Measurements from ENCODE around the gene ZNF777. TPM values are rescaled to one million over a fixed set of nuclear protein-coding genes. Genes with fewer than 3 reads are reported as not detected.

ZNF777 gene
- total and polyA plus RNA-seq, 2 of the 4 experiments (the other 2 are of a cell fraction), result 3.2 to 6.5 TPM

DNA sequence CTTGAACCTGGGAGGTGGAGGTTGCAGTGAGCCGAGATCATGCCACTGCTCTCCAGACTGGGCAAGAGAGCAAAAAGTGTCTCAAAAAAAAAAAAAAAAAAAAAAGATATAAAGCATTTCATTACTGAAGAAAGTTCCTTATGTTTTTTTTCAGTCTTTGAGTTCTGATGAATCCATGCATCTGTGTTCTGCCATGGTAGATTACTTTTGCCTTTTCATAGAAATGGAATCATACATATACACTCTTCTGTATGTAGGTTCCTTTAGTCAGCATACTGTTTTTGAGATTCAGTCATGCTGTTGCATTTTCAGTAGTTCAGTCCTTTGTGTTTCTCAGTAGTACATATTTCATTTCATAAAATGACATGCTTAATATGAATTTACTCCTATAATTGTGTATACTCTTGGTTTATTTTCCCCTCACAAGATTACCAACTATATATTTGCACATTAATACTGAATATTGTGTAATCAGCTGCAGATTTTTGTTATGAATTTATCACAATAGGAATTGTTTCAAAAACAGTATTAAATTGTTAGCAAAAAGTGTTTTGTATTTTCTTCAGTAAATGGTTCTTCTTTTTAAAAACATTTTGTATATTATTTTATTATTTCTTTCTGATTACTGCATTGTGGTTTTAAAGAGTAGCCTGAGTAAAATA lies 2.8 kb upstream of the ZNF777 start:
- H3K9me3 ChIP-seq (ENCODE audit: control insufficient read depth, insufficient read depth, low read length), result no peaks in the 10 kb centered on the region
- in situ Hi-C loops (cut with MboI; ENCODE audit: low sequenced_read_pairs), result no loop called here
- H3K27ac ChIP-seq (ENCODE audit: insufficient read depth, low read length), result no peak overlapping the region
- POLR2A ChIA-PET (ENCODE audit: unreplicated experiment), result no interaction called here
- no peak overlapping the region for H2AFZ ChIP-seq (replicated peaks; ENCODE audit: low read length, poor library complexity)
- 0 out of 2 replicates have a peak, but pooled peaks cover 3% of the 10 kb centered on the region for H3K4me1 ChIP-seq (ENCODE audit: control insufficient read depth, insufficient read depth, low read length)
- no peak overlapping the region for H4K91ac ChIP-seq (ENCODE audit: insufficient read depth, low read depth, low read length)
- no TSS peak for BruUV-seq (replicated peaks)
- no peak overlapping the region for H2AK5ac ChIP-seq (ENCODE audit: low read depth, low read length)
- no peak for DNase-seq
- H3K4me2 ChIP-seq (ENCODE audit: low read depth, low read length), result no peak overlapping the region
- H2AK9ac ChIP-seq (replicated peaks; ENCODE audit: low read depth, low read length, poor library complexity), result no peak overlapping the region
- H4K8ac ChIP-seq (ENCODE audit: low read depth in 2 of 2, low read length in 2 of 2), result no peak overlapping the region
- no peak overlapping the region for H3K14ac ChIP-seq (replicated peaks; ENCODE audit: low read depth, low read length)
- no CpG with 5 or more reads among the region's 1 CpG for WGBS, 2 experiments (ENCODE audit: extremely low coverage in 2 of 2, insufficient read length in 1 of 2)
- no peak overlapping the region for H2BK20ac ChIP-seq (ENCODE audit: low read depth, low read length)
- H3K4me3 ChIP-seq (ENCODE audit: insufficient read depth, low read depth, low read length), result no peak overlapping the region
- H3K18ac ChIP-seq (ENCODE audit: low read depth, low read length), result no peak overlapping the region
- H2BK120ac ChIP-seq (ENCODE audit: low read depth, low read length), result no peak overlapping the region
- peaks cover 8 to 11% of the 10 kb centered on the region in 2 experiments for H3K79me1 ChIP-seq (ENCODE audit: low read depth in 1 of 2, low read length in 2 of 2)
- H4K5ac ChIP-seq (ENCODE audit: low read depth, low read length), result no peak overlapping the region
- no peak overlapping the region for H3K56ac ChIP-seq (ENCODE audit: extremely low read depth, insufficient read depth, low read length)
- no peaks in the 10 kb centered on the region for H3K27me3 ChIP-seq (ENCODE audit: control insufficient read depth, insufficient read depth, low read length)
- dilution Hi-C loops (cut with HindIII; ENCODE audit: low sequenced_read_pairs, unreplicated experiment), result no loop called here
- H4K20me1 ChIP-seq (ENCODE audit: insufficient read depth, low read length), result peaks cover 2% of the 10 kb centered on the region
- no peaks in the 10 kb centered on the region for H3K36me3 ChIP-seq (ENCODE audit: control insufficient read depth, insufficient read depth, low read length)
- H3K9me1 ChIP-seq (ENCODE audit: insufficient read depth, low read length), result no peaks in the 10 kb centered on the region
- intact Hi-C loops (cut with micrococcal nuclease), result loop anchor here (10.0 kb wide), 1 partner anchor 161 kb away; no protein-coding TSS in a partner anchor
- H3K9ac ChIP-seq (ENCODE audit: low read depth, low read length), result no peak overlapping the region
- no peak overlapping the region for H2BK5ac ChIP-seq (ENCODE audit: low read depth, low read length, poor library complexity, severe bottlenecking)
- no peak overlapping the region for H2BK15ac ChIP-seq (ENCODE audit: low read depth, low read length)
- no peak overlapping the region for H3K23ac ChIP-seq (ENCODE audit: low read depth, low read length)
- no peak overlapping the region for H3K4ac ChIP-seq (ENCODE audit: low read depth, low read length)
- CTCF ChIA-PET, result no interaction called here
- no peak for ATAC-seq (ENCODE audit: low read depth)
- TF ChIP-seq CEBPB (IDR thresholded peaks at IDR 0.05; ENCODE audit: low read depth, low read length), result 0 out of 2 replicates have a peak, but pooled peaks have one; percentile 11
- no peak for TF ChIP-seq RAD21 (IDR thresholded peaks at IDR 0.05; ENCODE audit: low read length)

Measured in IMR-90 (cell line).